Endometrial microvascular endothelial cells (primary cell): ENCODE data around the gene SGO2. TPM values are rescaled to one million over a fixed set of nuclear protein-coding genes. Genes with fewer than 3 reads are reported as not detected.
"Not testable (repeated sequence)": the region's sequence is repeated elsewhere in the genome, so short reads cannot be mapped to it uniquely, and the experiment has no call there.

Experiments
- in situ Hi-C: cut with HindIII; loops from 2 replicates; pipeline ENCODE4 v1.10.0; 2017; ENCODE audit warnings: low sequenced_read_pairs, low pct_unique_long_range_greater_than_20kb; ENCODE audit errors: inconsistent ontology term
- total RNA-seq: library from RNA; depleted of rRNA; stranded (reverse); fragments of >200 nt; gene quantifications from one replicate; pipeline ENCODE4 v1.2.3, GENCODE V29; 2015; ENCODE audit errors: inconsistent ontology term

SGO2 gene
- total RNA-seq, 1 donor from 2014 or later: 21.5 TPM

- in situ Hi-C loops: no loop called here
Measured at GRCh38 chr2:200615247-200615646, 89.2 kb downstream of the SGO2 start.

- in situ Hi-C loops: no loop called here
Measured at GRCh38 chr2:200616193-200616592, 90.2 kb downstream of the SGO2 start.

DNA sequence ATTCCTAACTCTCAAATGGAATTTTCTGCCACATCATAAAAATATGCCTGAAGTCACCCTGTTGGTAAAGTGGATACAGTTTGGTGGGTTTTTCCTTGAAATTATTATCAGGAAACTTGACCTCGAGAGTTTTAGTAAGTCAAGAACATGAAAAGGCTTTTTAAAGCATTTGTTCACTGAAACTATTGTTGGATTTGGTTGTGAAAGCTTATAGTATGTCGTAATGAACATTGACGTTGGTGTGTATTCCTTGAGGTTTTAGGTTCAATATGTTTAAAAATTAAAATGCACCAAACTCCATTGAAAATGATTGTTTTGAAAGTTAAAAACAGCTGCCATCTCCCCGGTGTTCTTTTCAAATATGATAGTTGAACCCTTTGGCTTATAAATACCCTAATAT lies 90.6 kb downstream of the SGO2 start:
- in situ Hi-C loops: no loop called here

- in situ Hi-C loops: no loop called here
Measured at GRCh38 chr2:200617156-200618053, 91.4 kb downstream of the SGO2 start.

DNA sequence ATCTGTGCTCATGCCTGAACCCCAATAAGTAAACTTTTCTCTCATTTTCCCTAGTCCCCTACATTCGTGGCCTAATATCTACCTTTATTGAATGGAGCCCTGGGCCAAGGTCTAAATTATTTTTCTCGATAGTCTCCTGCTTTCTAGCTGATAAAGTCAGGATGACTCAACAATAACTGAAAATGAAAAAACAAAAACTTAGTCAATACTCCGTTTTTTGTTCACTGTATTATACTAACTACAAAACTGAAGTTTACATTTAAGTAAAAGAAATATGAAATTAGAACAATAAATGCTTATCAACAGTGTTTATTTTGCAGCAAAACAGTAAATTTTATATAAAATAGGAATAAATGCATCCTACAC lies 92.0 kb downstream of the SGO2 start:
- in situ Hi-C loops: no loop called here

- in situ Hi-C loops: no loop called here
Measured at GRCh38 chr2:200618590-200619021, 92.6 kb downstream of the SGO2 start.

GRCh38 chr2:200619279-200619678 lies 93.3 kb downstream of the SGO2 start:
- in situ Hi-C loops: no loop called here

DNA sequence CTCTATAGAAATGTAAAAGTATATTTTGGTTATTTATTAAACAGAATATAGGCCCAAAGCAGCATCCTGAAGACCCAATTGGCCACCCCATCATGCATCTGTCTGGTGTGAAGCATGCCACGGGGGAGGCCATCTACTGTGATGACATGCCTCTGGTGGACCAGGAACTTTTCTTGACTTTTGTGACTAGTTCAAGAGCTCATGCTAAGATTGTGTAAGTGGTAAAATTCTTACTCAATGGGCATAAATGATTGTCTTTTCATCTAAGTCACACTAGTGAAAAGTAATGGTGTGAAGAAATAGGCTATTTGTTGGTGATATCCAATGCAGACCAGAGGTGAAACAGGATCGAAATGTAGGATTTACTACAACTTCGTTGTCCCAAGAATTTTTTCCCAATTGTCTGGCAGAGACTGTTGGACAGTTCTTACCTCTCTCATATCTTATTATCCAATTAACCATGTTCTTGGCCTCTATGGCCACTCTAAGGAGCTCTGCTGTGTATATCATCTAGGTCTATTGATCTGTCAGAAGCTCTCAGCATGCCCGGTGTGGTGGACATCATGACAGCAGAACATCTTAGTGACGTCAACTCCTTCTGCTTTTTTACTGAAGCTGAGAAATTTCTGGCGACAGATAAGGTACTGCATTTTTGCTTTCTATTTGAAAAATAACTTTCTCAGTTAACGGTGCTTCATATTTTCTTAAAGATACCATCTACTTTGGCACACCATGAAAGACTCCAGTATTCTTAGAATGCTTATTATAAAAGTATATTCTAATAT lies 94.8 kb downstream of the SGO2 start:
- in situ Hi-C loops: no loop called here

DNA sequence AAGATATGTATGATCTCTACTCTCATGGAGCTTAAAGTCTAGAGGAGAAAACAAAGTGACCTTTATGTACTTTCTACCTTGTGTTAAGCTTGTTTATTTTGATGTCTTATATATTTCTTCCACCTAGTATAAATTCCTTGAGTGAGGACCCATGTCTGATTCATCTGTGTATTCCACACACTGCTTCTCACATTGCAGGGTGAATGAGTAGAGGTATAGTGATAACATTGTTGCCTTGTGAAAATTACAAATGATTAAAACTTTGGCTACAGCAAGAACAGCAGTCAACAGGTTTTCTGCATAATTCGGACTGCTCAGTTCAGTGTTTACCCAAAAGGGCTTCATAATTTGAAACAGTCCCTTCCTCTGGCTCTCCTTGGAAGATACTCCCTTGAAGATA lies 96.1 kb downstream of the SGO2 start:
- in situ Hi-C loops: no loop called here

GRCh38 chr2:200624026-200624425 lies 98.0 kb downstream of the SGO2 start:
- in situ Hi-C loops: no loop called here

- in situ Hi-C loops: no loop called here
Measured at GRCh38 chr2:200624658-200625057, 98.7 kb downstream of the SGO2 start.

- in situ Hi-C loops: no loop called here
Measured at GRCh38 chr2:200625282-200625681, 99.3 kb downstream of the SGO2 start.

DNA sequence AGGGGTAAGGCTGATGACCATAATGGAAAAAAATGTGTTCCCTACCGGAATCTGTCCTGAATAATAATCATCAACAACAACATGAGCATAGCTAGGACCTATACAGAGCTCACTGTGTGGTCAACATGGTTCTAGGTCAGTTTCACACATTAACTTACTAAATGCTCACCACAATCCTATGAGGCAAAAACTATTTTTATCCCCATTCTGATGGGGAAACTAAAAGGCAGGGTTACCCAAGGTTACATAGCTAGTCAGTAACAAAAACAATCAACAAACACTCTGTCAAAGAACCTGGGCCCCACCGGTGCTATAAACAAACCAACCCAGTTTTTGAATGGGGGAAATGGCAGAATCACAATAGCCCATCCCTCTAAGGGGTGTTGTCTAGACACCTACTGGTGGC lies 100.0 kb downstream of the SGO2 start:
- in situ Hi-C loops: no loop called here

GRCh38 chr2:200627110-200627770 lies 101.2 kb downstream of the SGO2 start:
- in situ Hi-C loops: no loop called here

GRCh38 chr2:200628461-200628860 lies 102.5 kb downstream of the SGO2 start:
- in situ Hi-C loops: not testable (repeated sequence)

- in situ Hi-C loops: no loop called here
Measured at GRCh38 chr2:200631287-200631686, 105.3 kb downstream of the SGO2 start.
